ENCODE measurements around the gene RTKN2. TPM values are rescaled to one million over a fixed set of nuclear protein-coding genes. Genes with fewer than 3 reads are reported as not detected.

Gene RTKN2
- 2.4 TPM for total RNA-seq
- 1 to 10 TPM; 3.2 to 5.6 (median 4.3) TPM for polyA plus RNA-seq (ENCODE audit: insufficient read depth in 1 of 8, insufficient read length in 8 of 8, low replicate concordance in 1 of 8)
- long read RNA-seq, donor 1, result 0 reads
- long read RNA-seq, donor 2, result 0 reads
- long read RNA-seq, donor 3, result 0 reads
- long read RNA-seq, donor 4, partial matches to known transcripts, result 0 of 1 reads
- long read RNA-seq, donor 4, other reads (novel, unspliced or antisense), result 0 of 1 reads
- long read RNA-seq, donor 5, full-length matches to known transcripts, result 5 of 5 reads
- long read RNA-seq, donor 5, partial matches to known transcripts, result 0 of 5 reads
- long read RNA-seq, donor 5, other reads (novel, unspliced or antisense), result 0 of 5 reads
- long read RNA-seq, donor 6, partial matches to known transcripts, result 0 of 3 reads
- long read RNA-seq, donor 6, other reads (novel, unspliced or antisense), result 0 of 3 reads
- long read RNA-seq, donor 7, full-length matches to known transcripts, result 4 of 4 reads
- long read RNA-seq, donor 7, partial matches to known transcripts, result 0 of 4 reads
- long read RNA-seq, donor 7, other reads (novel, unspliced or antisense), result 0 of 4 reads
- long read RNA-seq, donor 8, full-length matches to known transcripts, result 3 of 3 reads
- long read RNA-seq, donor 8, partial matches to known transcripts, result 0 of 3 reads
- long read RNA-seq, donor 8, other reads (novel, unspliced or antisense), result 0 of 3 reads
- long read RNA-seq, donor 9, partial matches to known transcripts, result 0 of 3 reads
- long read RNA-seq, donor 9, other reads (novel, unspliced or antisense), result 0 of 3 reads
- long read RNA-seq, donor 10, full-length matches to known transcripts, result 2 of 2 reads
- long read RNA-seq, donor 10, partial matches to known transcripts, result 0 of 2 reads
- long read RNA-seq, donor 10, other reads (novel, unspliced or antisense), result 0 of 2 reads
- long read RNA-seq, donor 11, result 0 reads

GRCh38 chr10:62268399-62269114 is at the start of gene RTKN2:
Gene RTKN2 (minus strand): TSS chr10:62268844. CDS start chr10:62268610, 234 bp downstream.
- Histone ChIP-seq H3K4me1 (ENCODE audit: control insufficient read depth, insufficient read depth, low read length) (peaks cover 5% of the 10 kb centered on the region), H3K27me3 (ENCODE audit: control insufficient read depth, insufficient read depth, low read length) (peaks cover 2% of the 10 kb centered on the region), H3K9me3 (replicated peaks; ENCODE audit: control insufficient read depth, low read depth, low read length) (no peaks in the 10 kb centered on the region), H3K4me3 (ENCODE audit: low read length) (peak within 1 kb of the TSS; percentile 83), H3K36me3 (ENCODE audit: control insufficient read depth, insufficient read depth, low read length) (no peaks in the 10 kb centered on the region), H3K27ac (ENCODE audit: low read length) (peak within 1 kb of the TSS; percentile 87)
- under 1% methylated on average over 56 of the region's 63 CpGs for WGBS (ENCODE audit: insufficient coverage)
- peak; percentile 95 for DNase-seq

GRCh38 chr10:62317257-62317656 is 48.6 kb upstream of the RTKN2 start:
- no peak for DNase-seq
- Histone ChIP-seq H3K9me3 (replicated peaks; ENCODE audit: control insufficient read depth, low read depth, low read length) (no peaks in the 10 kb centered on the region), H3K4me3 (ENCODE audit: low read length) (no peak overlapping the region), H3K4me1 (ENCODE audit: control insufficient read depth, insufficient read depth, low read length) (no peaks in the 10 kb centered on the region), H3K36me3 (ENCODE audit: control insufficient read depth, insufficient read depth, low read length) (no peaks in the 10 kb centered on the region), H3K27me3 (ENCODE audit: control insufficient read depth, insufficient read depth, low read length) (no peaks in the 10 kb centered on the region), H3K27ac (ENCODE audit: low read length) (no peak overlapping the region)
- 81% methylated on average over 2 of the region's 6 CpGs for WGBS (ENCODE audit: insufficient coverage)

- H3K9me3 ChIP-seq (replicated peaks; ENCODE audit: control insufficient read depth, low read depth, low read length), result no peaks in the 10 kb centered on the region
- no peak for DNase-seq
- no peaks in the 10 kb centered on the region for H3K4me1 ChIP-seq (ENCODE audit: control insufficient read depth, insufficient read depth, low read length)
- H3K27me3 ChIP-seq (ENCODE audit: control insufficient read depth, insufficient read depth, low read length), result no peaks in the 10 kb centered on the region
- H3K4me3 ChIP-seq (ENCODE audit: low read length), result no peak overlapping the region
- H3K36me3 ChIP-seq (ENCODE audit: control insufficient read depth, insufficient read depth, low read length), result no peaks in the 10 kb centered on the region
- 63% methylated on average over 1 of the region's 2 CpGs for WGBS (ENCODE audit: insufficient coverage)
- no peak overlapping the region for H3K27ac ChIP-seq (ENCODE audit: low read length)
These were observed 40.6 kb upstream of the RTKN2 start for GRCh38 chr10:62309254-62309653.

- Histone ChIP-seq H3K36me3 (ENCODE audit: control insufficient read depth, insufficient read depth, low read length) (no peaks in the 10 kb centered on the region), H3K27ac (ENCODE audit: low read length) (no peak overlapping the region), H3K27me3 (ENCODE audit: control insufficient read depth, insufficient read depth, low read length) (no peaks in the 10 kb centered on the region), H3K9me3 (replicated peaks; ENCODE audit: control insufficient read depth, low read depth, low read length) (no peaks in the 10 kb centered on the region), H3K4me3 (ENCODE audit: low read length) (no peak overlapping the region), H3K4me1 (ENCODE audit: control insufficient read depth, insufficient read depth, low read length) (no peaks in the 10 kb centered on the region)
- no peak for DNase-seq
These were observed 39.5 kb upstream of the RTKN2 start for GRCh38 chr10:62308101-62308500.

- Histone ChIP-seq H3K9me3 (replicated peaks; ENCODE audit: control insufficient read depth, low read depth, low read length) (no peaks in the 10 kb centered on the region), H3K36me3 (ENCODE audit: control insufficient read depth, insufficient read depth, low read length) (no peaks in the 10 kb centered on the region), H3K27ac (ENCODE audit: low read length) (no peak overlapping the region), H3K27me3 (ENCODE audit: control insufficient read depth, insufficient read depth, low read length) (no peaks in the 10 kb centered on the region), H3K4me1 (ENCODE audit: control insufficient read depth, insufficient read depth, low read length) (no peaks in the 10 kb centered on the region), H3K4me3 (ENCODE audit: low read length) (no peak overlapping the region)
- no peak for DNase-seq
- WGBS (ENCODE audit: insufficient coverage), result no CpG with 5 or more reads among the region's 4 CpGs
These were observed 39.0 kb upstream of the RTKN2 start for GRCh38 chr10:62307635-62308034.

GRCh38 chr10:62306663-62307062 is 38.0 kb upstream of the RTKN2 start:
- no peaks in the 10 kb centered on the region for H3K36me3 ChIP-seq (ENCODE audit: control insufficient read depth, insufficient read depth, low read length)
- no peak overlapping the region for H3K27ac ChIP-seq (ENCODE audit: low read length)
- DNase-seq, result no peak
- H3K27me3 ChIP-seq (ENCODE audit: control insufficient read depth, insufficient read depth, low read length), result no peaks in the 10 kb centered on the region
- H3K4me3 ChIP-seq (ENCODE audit: low read length), result no peak overlapping the region
- H3K9me3 ChIP-seq (replicated peaks; ENCODE audit: control insufficient read depth, low read depth, low read length), result no peaks in the 10 kb centered on the region
- 76% methylated on average over 7 of the region's 9 CpGs for WGBS (ENCODE audit: insufficient coverage)
- H3K4me1 ChIP-seq (ENCODE audit: control insufficient read depth, insufficient read depth, low read length), result no peaks in the 10 kb centered on the region

GRCh38 chr10:62305813-62306212 is 37.2 kb upstream of the RTKN2 start:
- Histone ChIP-seq H3K36me3 (ENCODE audit: control insufficient read depth, insufficient read depth, low read length) (no peaks in the 10 kb centered on the region), H3K4me1 (ENCODE audit: control insufficient read depth, insufficient read depth, low read length) (no peaks in the 10 kb centered on the region), H3K4me3 (ENCODE audit: low read length) (no peak overlapping the region), H3K27me3 (ENCODE audit: control insufficient read depth, insufficient read depth, low read length) (no peaks in the 10 kb centered on the region), H3K9me3 (replicated peaks; ENCODE audit: control insufficient read depth, low read depth, low read length) (no peaks in the 10 kb centered on the region), H3K27ac (ENCODE audit: low read length) (no peak overlapping the region)
- DNase-seq, result no peak
- no CpG with 5 or more reads among the region's 1 CpG for WGBS (ENCODE audit: insufficient coverage)

GRCh38 chr10:62303922-62304321 is 35.3 kb upstream of the RTKN2 start:
- Histone ChIP-seq H3K36me3 (ENCODE audit: control insufficient read depth, insufficient read depth, low read length) (no peaks in the 10 kb centered on the region), H3K9me3 (replicated peaks; ENCODE audit: control insufficient read depth, low read depth, low read length) (no peaks in the 10 kb centered on the region), H3K4me1 (ENCODE audit: control insufficient read depth, insufficient read depth, low read length) (no peaks in the 10 kb centered on the region), H3K27ac (ENCODE audit: low read length) (no peak overlapping the region), H3K27me3 (ENCODE audit: control insufficient read depth, insufficient read depth, low read length) (no peaks in the 10 kb centered on the region), H3K4me3 (ENCODE audit: low read length) (no peak overlapping the region)
- DNase-seq, result no peak
- WGBS (ENCODE audit: insufficient coverage), result 94% methylated on average over 3 of the region's 7 CpGs

GRCh38 chr10:62302760-62303159 is 34.1 kb upstream of the RTKN2 start:
- no peaks in the 10 kb centered on the region for H3K4me1 ChIP-seq (ENCODE audit: control insufficient read depth, insufficient read depth, low read length)
- H3K27ac ChIP-seq (ENCODE audit: low read length), result no peak overlapping the region
- no peaks in the 10 kb centered on the region for H3K27me3 ChIP-seq (ENCODE audit: control insufficient read depth, insufficient read depth, low read length)
- H3K4me3 ChIP-seq (ENCODE audit: low read length), result no peak overlapping the region
- WGBS (ENCODE audit: insufficient coverage), result no CpG with 5 or more reads among the region's 4 CpGs
- no peaks in the 10 kb centered on the region for H3K9me3 ChIP-seq (replicated peaks; ENCODE audit: control insufficient read depth, low read depth, low read length)
- H3K36me3 ChIP-seq (ENCODE audit: control insufficient read depth, insufficient read depth, low read length), result no peaks in the 10 kb centered on the region
- no peak for DNase-seq

GRCh38 chr10:62297857-62298256 is 29.2 kb upstream of the RTKN2 start:
- H3K4me1 ChIP-seq (ENCODE audit: control insufficient read depth, insufficient read depth, low read length), result no peaks in the 10 kb centered on the region
- no peaks in the 10 kb centered on the region for H3K27me3 ChIP-seq (ENCODE audit: control insufficient read depth, insufficient read depth, low read length)
- no peak for DNase-seq
- H3K9me3 ChIP-seq (replicated peaks; ENCODE audit: control insufficient read depth, low read depth, low read length), result no peaks in the 10 kb centered on the region
- no CpG with 5 or more reads among the region's 5 CpGs for whole genome bisulfite sequencing (ENCODE audit: insufficient coverage)
- H3K4me3 ChIP-seq (ENCODE audit: low read length), result no peak overlapping the region
- H3K27ac ChIP-seq (ENCODE audit: low read length), result no peak overlapping the region
- no peaks in the 10 kb centered on the region for H3K36me3 ChIP-seq (ENCODE audit: control insufficient read depth, insufficient read depth, low read length)

Data from muscle of leg (tissue), 16 donors.